ENCODE results near the gene ANKRD30B.
"Not testable (repeated sequence)": the region's sequence is repeated elsewhere in the genome, so short reads cannot be mapped to it uniquely, and the experiment has no call there.

The ANKRD30B gene

GRCh38 chr18:14747513-14748474 lies at the start of gene ANKRD30B:
TSS of gene ANKRD30B (plus strand) at chr18:14748172. CDS start at chr18:14748420, 248 bp downstream.
- DNase-seq (ENCODE audit: low spot score in 2 of 2) (no peak), ATAC-seq (replicated peaks; ENCODE audit: extremely low read depth, poor library complexity, severe bottlenecking) (peak; percentile 19)
- H3K9me3 Mint-ChIP-seq: no peaks in the 10 kb centered on the region
- H3K27me3 Mint-ChIP-seq: peaks cover 13% of the 10 kb centered on the region
- H3K36me3 Mint-ChIP-seq (ENCODE audit: insufficient read depth): no peaks in the 10 kb centered on the region
- no peak within 1 kb of the TSS for H3K27ac Mint-ChIP-seq (ENCODE audit: low read depth)
- no peaks in the 10 kb centered on the region for H3K4me1 Mint-ChIP-seq
- H3K4me3 Mint-ChIP-seq: peak within 1 kb of the TSS; percentile 29

GRCh38 chr18:14701286-14702040 lies 46.5 kb upstream of the ANKRD30B start:
- not testable (repeated sequence) for H3K27me3 Mint-ChIP-seq; ATAC-seq (replicated peaks; ENCODE audit: extremely low read depth, poor library complexity, severe bottlenecking); H3K9me3 Mint-ChIP-seq; H3K4me1 Mint-ChIP-seq; H3K4me3 Mint-ChIP-seq; H3K36me3 Mint-ChIP-seq (ENCODE audit: insufficient read depth); H3K27ac Mint-ChIP-seq (ENCODE audit: low read depth); DNase-seq (ENCODE audit: low spot score in 2 of 2)

GRCh38 chr18:14709761-14710160 lies 38.2 kb upstream of the ANKRD30B start:
- not testable (repeated sequence) for H3K27me3 Mint-ChIP-seq; H3K27ac Mint-ChIP-seq (ENCODE audit: low read depth); H3K9me3 Mint-ChIP-seq; DNase-seq (ENCODE audit: low spot score in 2 of 2); H3K36me3 Mint-ChIP-seq (ENCODE audit: insufficient read depth); H3K4me3 Mint-ChIP-seq; H3K4me1 Mint-ChIP-seq; ATAC-seq (replicated peaks; ENCODE audit: extremely low read depth, poor library complexity, severe bottlenecking)

GRCh38 chr18:14721569-14721968 lies 26.4 kb upstream of the ANKRD30B start:
- H3K27me3 Mint-ChIP-seq; H3K9me3 Mint-ChIP-seq; H3K4me1 Mint-ChIP-seq; H3K36me3 Mint-ChIP-seq (ENCODE audit: insufficient read depth); H3K4me3 Mint-ChIP-seq; ATAC-seq (replicated peaks; ENCODE audit: extremely low read depth, poor library complexity, severe bottlenecking); DNase-seq (ENCODE audit: low spot score in 2 of 2); H3K27ac Mint-ChIP-seq (ENCODE audit: low read depth): not testable (repeated sequence)

GRCh38 chr18:14739056-14739455 lies 8.9 kb upstream of the ANKRD30B start:
- H3K4me1 Mint-ChIP-seq; H3K27me3 Mint-ChIP-seq; H3K36me3 Mint-ChIP-seq (ENCODE audit: insufficient read depth); H3K9me3 Mint-ChIP-seq; H3K27ac Mint-ChIP-seq (ENCODE audit: low read depth); DNase-seq (ENCODE audit: low spot score in 2 of 2); ATAC-seq (replicated peaks; ENCODE audit: extremely low read depth, poor library complexity, severe bottlenecking); H3K4me3 Mint-ChIP-seq: not testable (repeated sequence)

GRCh38 chr18:14746897-14747296 lies 1.1 kb upstream of the ANKRD30B start:
- H3K36me3 Mint-ChIP-seq (ENCODE audit: insufficient read depth): no peaks in the 10 kb centered on the region
- H3K27me3 Mint-ChIP-seq: peaks cover 13% of the 10 kb centered on the region
- H3K9me3 Mint-ChIP-seq: no peaks in the 10 kb centered on the region
- no peak overlapping the region for H3K4me3 Mint-ChIP-seq
- ATAC-seq (replicated peaks; ENCODE audit: extremely low read depth, poor library complexity, severe bottlenecking) (no peak), DNase-seq (ENCODE audit: low spot score in 2 of 2) (no peak)
- no peak overlapping the region for H3K27ac Mint-ChIP-seq (ENCODE audit: low read depth)
- no peaks in the 10 kb centered on the region for H3K4me1 Mint-ChIP-seq

- Mint-ChIP-seq H3K4me1 (no peaks in the 10 kb centered on the region), H3K4me3 (peak overlapping the region; percentile 29), H3K36me3 (ENCODE audit: insufficient read depth) (no peaks in the 10 kb centered on the region), H3K9me3 (no peaks in the 10 kb centered on the region), H3K27me3 (peaks cover 13% of the 10 kb centered on the region), H3K27ac (ENCODE audit: low read depth) (no peak overlapping the region)
- ATAC-seq (replicated peaks; ENCODE audit: extremely low read depth, poor library complexity, severe bottlenecking) (no peak), DNase-seq (ENCODE audit: low spot score in 2 of 2) (no peak)
These were observed 524 bp downstream of the ANKRD30B start for GRCh38 chr18:14748496-14748895.

GRCh38 chr18:14763566-14763965 lies 15.6 kb downstream of the ANKRD30B start:
- not testable (repeated sequence) for H3K9me3 Mint-ChIP-seq; DNase-seq (ENCODE audit: low spot score in 2 of 2); H3K27ac Mint-ChIP-seq (ENCODE audit: low read depth); H3K4me1 Mint-ChIP-seq; H3K27me3 Mint-ChIP-seq; ATAC-seq (replicated peaks; ENCODE audit: extremely low read depth, poor library complexity, severe bottlenecking); H3K4me3 Mint-ChIP-seq; H3K36me3 Mint-ChIP-seq (ENCODE audit: insufficient read depth)

GRCh38 chr18:14767474-14767873 lies 19.5 kb downstream of the ANKRD30B start:
- H3K9me3 Mint-ChIP-seq: no peaks in the 10 kb centered on the region
- H3K4me1 Mint-ChIP-seq: no peaks in the 10 kb centered on the region
- no peak overlapping the region for H3K4me3 Mint-ChIP-seq
- H3K36me3 Mint-ChIP-seq (ENCODE audit: insufficient read depth): no peaks in the 10 kb centered on the region
- DNase-seq (ENCODE audit: low spot score in 2 of 2): no peak
- ATAC-seq (replicated peaks; ENCODE audit: extremely low read depth, poor library complexity, severe bottlenecking): no peak
- no peak overlapping the region for H3K27ac Mint-ChIP-seq (ENCODE audit: low read depth)
- H3K27me3 Mint-ChIP-seq: no peaks in the 10 kb centered on the region

- no peak for DNase-seq (ENCODE audit: low spot score in 2 of 2)
- no peaks in the 10 kb centered on the region for H3K9me3 Mint-ChIP-seq
- no peak overlapping the region for H3K27ac Mint-ChIP-seq (ENCODE audit: low read depth)
- no peak for ATAC-seq (replicated peaks; ENCODE audit: extremely low read depth, poor library complexity, severe bottlenecking)
- H3K4me1 Mint-ChIP-seq: no peaks in the 10 kb centered on the region
- no peaks in the 10 kb centered on the region for H3K36me3 Mint-ChIP-seq (ENCODE audit: insufficient read depth)
- H3K27me3 Mint-ChIP-seq: no peaks in the 10 kb centered on the region
- no peak overlapping the region for H3K4me3 Mint-ChIP-seq
These were observed 20.3 kb downstream of the ANKRD30B start for GRCh38 chr18:14768241-14768640.

GRCh38 chr18:14769381-14769780 lies 21.4 kb downstream of the ANKRD30B start:
- ATAC-seq (replicated peaks; ENCODE audit: extremely low read depth, poor library complexity, severe bottlenecking): no peak
- no peaks in the 10 kb centered on the region for H3K36me3 Mint-ChIP-seq (ENCODE audit: insufficient read depth)
- no peak overlapping the region for H3K27ac Mint-ChIP-seq (ENCODE audit: low read depth)

GRCh38 chr18:14776801-14777200 lies 28.8 kb downstream of the ANKRD30B start:
- Mint-ChIP-seq H3K27me3 (no peaks in the 10 kb centered on the region), H3K4me3 (no peak overlapping the region), H3K9me3 (no peaks in the 10 kb centered on the region), H3K4me1 (no peaks in the 10 kb centered on the region), H3K36me3 (ENCODE audit: insufficient read depth) (no peaks in the 10 kb centered on the region), H3K27ac (ENCODE audit: low read depth) (no peak overlapping the region)
- ATAC-seq (replicated peaks; ENCODE audit: extremely low read depth, poor library complexity, severe bottlenecking): no peak
- DNase-seq (ENCODE audit: low spot score in 2 of 2): no peak

More at GRCh38 chr18:14769381-14769780, 21.4 kb downstream of the ANKRD30B start:
- H3K9me3 Mint-ChIP-seq: no peaks in the 10 kb centered on the region
- DNase-seq (ENCODE audit: low spot score in 2 of 2): no peak
- no peaks in the 10 kb centered on the region for H3K4me1 Mint-ChIP-seq
- no peak overlapping the region for H3K4me3 Mint-ChIP-seq
- no peaks in the 10 kb centered on the region for H3K27me3 Mint-ChIP-seq

- DNase-seq (ENCODE audit: low spot score in 2 of 2) (no peak), ATAC-seq (replicated peaks; ENCODE audit: extremely low read depth, poor library complexity, severe bottlenecking) (no peak)
- no peaks in the 10 kb centered on the region for H3K4me1 Mint-ChIP-seq
- no peaks in the 10 kb centered on the region for H3K36me3 Mint-ChIP-seq (ENCODE audit: insufficient read depth)
- H3K4me3 Mint-ChIP-seq: no peak overlapping the region
- H3K27ac Mint-ChIP-seq (ENCODE audit: low read depth): no peak overlapping the region
- no peaks in the 10 kb centered on the region for H3K27me3 Mint-ChIP-seq
- no peaks in the 10 kb centered on the region for H3K9me3 Mint-ChIP-seq
These were observed 33.7 kb downstream of the ANKRD30B start for GRCh38 chr18:14781671-14782070.
